HepG2 (cell line): ENCODE measurements around the gene THRA. TPM values are rescaled to one million over a fixed set of nuclear protein-coding genes. Genes with fewer than 3 reads are reported as not detected.

ENCODE experiments used
- ASH2L ChIP-seq: fragments of 300-600, 200-600 bp; sonication (generic); IDR thresholded peaks from 2 replicates; pipeline ENCODE4 v1.7.0; 2017; ENCODE audit warnings: low read depth, mild to moderate bottlenecking, moderate library complexity, mixed read lengths, low read length; ENCODE audit not compliant: insufficient read length
- ATF3 ChIP-seq: sonication (generic); formaldehyde crosslinking; IDR thresholded peaks from 2 replicates; pipeline ENCODE4 v1.4.0; 2020; ENCODE audit warnings: missing genetic modification reagents
- BRCA1 ChIP-seq: sonication (generic); formaldehyde crosslinking; IDR thresholded peaks from 2 replicates; pipeline ENCODE4 v1.4.0; 2020; ENCODE audit warnings: missing genetic modification reagents
- CSRNP1 ChIP-seq: sonication (generic); formaldehyde crosslinking; IDR thresholded peaks from 2 replicates; pipeline ENCODE4 v1.8.1; 2023; ENCODE audit warnings: mild to moderate bottlenecking, missing genetic modification reagents
- DNMT1 ChIP-seq: sonication (generic); formaldehyde crosslinking; IDR thresholded peaks from 2 replicates; pipeline ENCODE4 v1.5.1; 2020; ENCODE audit warnings: mild to moderate bottlenecking, missing genetic modification reagents
- HMG20A ChIP-seq: IDR thresholded peaks from 2 replicates; pipeline ENCODE4 v1.6.1; 2016; ENCODE audit warnings: borderline replicate concordance
- HOXA5 ChIP-seq: sonication (generic); formaldehyde crosslinking; IDR thresholded peaks from 2 replicates; pipeline ENCODE4 v1.4.0; 2020; ENCODE audit warnings: missing genetic modification reagents
- MXI1 ChIP-seq: IDR thresholded peaks from 3 replicates; pipeline ENCODE4 v1.6.1; 2012; ENCODE audit warnings: low read depth, low read length, inconsistent platforms, borderline replicate concordance
- NPAS2 ChIP-seq: sonication (generic); formaldehyde crosslinking; IDR thresholded peaks from 2 replicates; pipeline ENCODE4 v1.8.0; 2022; ENCODE audit warnings: mild to moderate bottlenecking, missing genetic modification reagents, borderline replicate concordance
- SCMH1 ChIP-seq: sonication (generic); formaldehyde crosslinking; IDR thresholded peaks from 2 replicates; pipeline ENCODE4 v1.9.0; 2021; ENCODE audit warnings: missing genetic modification reagents, mild to moderate bottlenecking, borderline replicate concordance
- SP140L ChIP-seq: sonication (generic); formaldehyde crosslinking; IDR thresholded peaks from 2 replicates; pipeline ENCODE4 v1.4.0; 2020; ENCODE audit warnings: missing genetic modification reagents, borderline replicate concordance
- TBL1XR1 ChIP-seq: fragments of 150-350 bp; IDR thresholded peaks from 2 replicates; pipeline ENCODE4 v1.6.1; 2014; ENCODE audit warnings: borderline replicate concordance, low read length; ENCODE audit not compliant: partially characterized antibody
- THAP9 ChIP-seq: sonication (generic); formaldehyde crosslinking; IDR thresholded peaks from 2 replicates; pipeline ENCODE4; 2020; ENCODE audit warnings: missing genetic modification reagents, mild to moderate bottlenecking, borderline replicate concordance
- TP53 ChIP-seq: sonication (generic); formaldehyde crosslinking; conservative IDR thresholded peaks from 2 replicates; pipeline ENCODE4 v1.4.0; 2020; ENCODE audit warnings: missing genetic modification reagents
- ZBTB10 ChIP-seq: sonication (generic); formaldehyde crosslinking; IDR thresholded peaks from 2 replicates; pipeline ENCODE4 v1.4.0; 2020; ENCODE audit warnings: missing genetic modification reagents, borderline replicate concordance
- ZBTB37 ChIP-seq: sonication (generic); formaldehyde crosslinking; IDR thresholded peaks from 2 replicates; pipeline ENCODE4 v1.4.0; 2020; ENCODE audit warnings: mild to moderate bottlenecking, missing genetic modification reagents
- ZBTB38 ChIP-seq: sonication (generic); formaldehyde crosslinking; IDR thresholded peaks from 2 replicates; pipeline ENCODE4 v1.5.1; 2020; ENCODE audit warnings: mild to moderate bottlenecking, missing genetic modification reagents
- ZNF326 ChIP-seq: sonication (generic); formaldehyde crosslinking; IDR thresholded peaks from 2 replicates; pipeline ENCODE4 v1.4.0; 2020; ENCODE audit warnings: missing genetic modification reagents, borderline replicate concordance
- ZNF558 ChIP-seq: sonication (generic); formaldehyde crosslinking; IDR thresholded peaks from 2 replicates; pipeline ENCODE4 v1.9.0; 2022; ENCODE audit warnings: mild to moderate bottlenecking, missing genetic modification reagents, borderline replicate concordance
- ZNF75D ChIP-seq: sonication (generic); formaldehyde crosslinking; IDR thresholded peaks from 2 replicates; pipeline ENCODE4 v1.8.1; 2023; ENCODE audit warnings: missing genetic modification reagents, mild to moderate bottlenecking, borderline replicate concordance
- polyA plus RNA-seq, 8 experiments: library from polyadenylated mRNA; depleted of rRNA in 3 of 8; stranded (reverse) in 7 of 8; unstranded in 1 of 8; fragments of >200 nt; fragmentation: Illumina TruSeq in 4 of 8; extraction: Trizol in 4 of 8; gene quantifications; 2 replicates each; pipeline versions ENCODE4 v1.2.1 to v1.2.3, GENCODE V29; 2011 to 2016; ENCODE audit warnings: low read depth in 4 of 8, missing spikeins in 1 of 8, mixed read lengths in 1 of 8; ENCODE audit not compliant: insufficient read depth in 1 of 8
- total RNA-seq, 5 experiments: library from RNA; depleted of rRNA; stranded (reverse); fragments of >200 nt; fragmentation: Illumina TruSeq; extraction: Trizol; gene quantifications; 2 replicates each; pipeline ENCODE4 v1.2.3, GENCODE V29; 2016; ENCODE audit warnings: low read depth in 1 of 5

The THRA gene
- total and polyA plus RNA-seq, 2 of the 13 experiments (the other 11 are each of a cell fraction or from before 2014, with no cell fraction given) = 8.0 to 9.9 TPM

DNA sequence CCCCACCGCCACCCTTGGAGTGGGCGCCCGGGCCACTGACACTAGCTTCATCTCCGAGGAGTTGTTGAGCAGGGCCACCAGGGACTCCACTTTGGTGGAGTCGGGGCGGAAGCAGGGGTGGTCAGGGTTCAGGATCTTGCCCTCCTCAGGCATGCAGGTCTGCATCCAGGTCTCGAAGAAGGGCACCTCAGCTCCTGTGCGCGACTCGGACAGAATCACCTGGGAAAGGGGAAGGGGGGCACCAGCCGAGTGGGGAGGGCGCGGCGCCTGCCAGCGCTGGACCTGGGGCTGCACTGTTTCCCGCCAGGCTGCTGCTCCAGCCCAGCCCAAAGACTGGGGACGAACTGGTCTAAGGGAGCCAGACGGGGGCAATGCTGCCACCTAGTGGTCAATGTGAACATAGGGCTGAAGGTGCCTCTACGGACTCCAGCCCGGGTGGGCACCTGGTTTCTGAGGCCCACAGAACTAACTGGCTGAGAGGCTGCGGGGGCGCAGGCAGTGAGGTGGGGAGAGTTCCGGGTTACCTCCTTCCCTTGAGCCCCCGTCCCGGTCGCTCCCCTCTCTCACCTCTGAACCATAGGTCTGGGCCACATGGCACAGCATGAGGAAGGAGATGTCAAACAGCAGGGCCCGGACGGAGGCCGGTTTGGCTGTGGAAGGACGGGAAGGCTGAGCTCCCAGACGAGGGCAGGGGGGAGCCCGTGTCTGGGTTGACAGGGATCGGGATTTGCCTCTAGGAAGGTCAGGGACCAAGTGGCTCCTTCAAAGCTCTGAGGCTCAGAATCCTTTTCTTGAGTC, 35.8 kb upstream of the THRA start (continued):
- TF ChIP-seq THAP9 (CRISPR knock-in tag) (peak; percentile 40; the same call in 1 of the 2 replicates), BRCA1 (CRISPR knock-in tag) (no peak), TP53 (CRISPR knock-in tag) (no peak), ZBTB10 (no peak), NPAS2 (no peak), CSRNP1 (CRISPR knock-in tag) (no peak), SCMH1 (no peak), ZBTB38 (peak; percentile 59), ASH2L (no peak), ATF3 (CRISPR knock-in tag) (no peak), MXI1 (no peak), HMG20A (CRISPR knock-in tag) (no peak), SP140L (no peak), ZBTB37 (no peak), HOXA5 (CRISPR knock-in tag) (no peak), ZNF75D (CRISPR knock-in tag) (no peak), ZNF326 (CRISPR knock-in tag) (no peak), DNMT1 (CRISPR knock-in tag) (0 out of 2 replicates have a peak, but pooled peaks have one; percentile 34), TBL1XR1 (no peak), ZNF558 (no peak)
